GM12891 (cell line): ENCODE results near the gene AGXT2.

Source experiments
- POLR2A ChIP-seq: IDR thresholded peaks from 2 replicates; pipeline ENCODE4 v1.6.1; 2011; ENCODE audit warnings: low read depth, low read length, control low read depth
- POLR2AphosphoS5 ChIP-seq: IDR thresholded peaks from 2 replicates; pipeline ENCODE4 v1.6.1; 2011; ENCODE audit warnings: low read depth, low read length, control low read depth
- POU2F2 ChIP-seq: IDR thresholded peaks from 2 replicates; pipeline ENCODE4 v1.6.1; 2011; ENCODE audit warnings: low read depth, mild to moderate bottlenecking, control low read depth, low read length, moderate library complexity
- SPI1 ChIP-seq: IDR thresholded peaks from 2 replicates; pipeline ENCODE4 v1.6.1; 2011; ENCODE audit warnings: low read depth, low read length, control low read depth
- TAF1 ChIP-seq: IDR thresholded peaks from 2 replicates; pipeline ENCODE4 v1.6.1; 2011; ENCODE audit warnings: low read depth, low read length, control low read depth

DNA sequence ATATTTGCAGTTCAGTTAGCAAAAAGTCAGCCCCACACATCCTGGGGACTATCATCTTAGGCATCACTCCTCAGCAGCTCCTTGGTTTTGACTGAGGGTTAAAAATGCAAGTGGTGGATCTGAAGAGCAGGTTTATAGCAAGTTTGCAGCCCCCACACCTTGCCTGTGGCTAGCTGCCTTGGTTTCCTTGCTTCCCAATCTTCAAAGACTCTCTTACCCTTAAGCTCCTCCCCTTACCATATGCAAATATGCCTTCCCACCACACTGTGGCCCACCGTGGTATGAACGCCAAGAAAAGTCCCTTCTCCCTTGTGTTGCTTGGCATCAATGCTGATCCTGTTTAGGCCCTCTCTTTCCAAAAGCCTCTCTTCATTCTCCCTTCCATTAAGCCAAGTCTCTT, 45.0 kb upstream of the AGXT2 start:
- TF ChIP-seq TAF1: no peak
- no peak for TF ChIP-seq POLR2AphosphoS5
- TF ChIP-seq POLR2A: no peak
- no peak for TF ChIP-seq POU2F2
- no peak for TF ChIP-seq SPI1
